COLO829 (cell line): ENCODE data around the gene SH3GL3.
A peak's percentile ranks its signal among the peaks of the same experiment; 100 is the strongest.

Experiments used
- DNase-seq: peaks from one replicate; pipeline ENCODE4 v3.0.0; 2012; ENCODE audit warnings: low spot score

The SH3GL3 gene

DNA sequence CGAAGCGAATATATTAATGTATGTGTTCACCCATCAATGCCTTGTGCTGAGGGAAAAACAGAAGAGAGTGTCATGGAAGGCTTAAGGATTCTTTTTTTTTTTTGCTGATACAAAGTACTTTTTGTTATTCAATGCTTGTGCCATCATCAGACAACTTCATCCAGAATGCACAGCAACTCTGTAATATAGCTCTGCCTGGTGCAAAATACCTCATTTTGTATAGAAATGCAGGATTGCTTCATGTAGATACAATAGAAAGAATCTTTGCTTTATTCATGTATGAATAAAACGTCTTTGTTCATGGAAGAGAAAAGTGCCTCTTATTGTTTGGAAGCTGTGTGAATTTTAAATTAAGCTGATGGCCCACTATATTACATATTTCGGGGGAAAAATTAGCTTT, 62.9 kb downstream of the SH3GL3 start:
- DNase-seq: no peak

DNA sequence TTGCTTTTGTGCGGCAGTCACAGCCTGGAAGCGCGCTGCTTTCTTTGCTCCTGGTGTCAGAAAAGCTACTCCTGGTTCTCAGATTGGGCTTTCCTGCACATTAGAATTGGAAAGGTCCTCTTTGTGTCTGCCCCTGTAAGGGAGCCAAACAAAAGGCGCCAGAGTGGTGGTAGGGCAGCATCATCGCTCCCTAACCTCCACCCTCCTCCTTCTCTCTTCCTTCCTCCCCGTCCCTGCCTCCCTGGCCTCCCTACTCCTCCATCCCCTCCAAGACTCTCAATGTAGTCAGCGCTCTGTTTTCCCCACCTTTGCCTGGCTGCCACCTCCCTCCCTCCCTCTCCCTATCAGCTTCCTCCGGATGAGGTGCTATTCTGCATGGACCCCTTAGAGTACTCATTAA, 65.3 kb downstream of the SH3GL3 start:
- DNase-seq: no peak

DNA sequence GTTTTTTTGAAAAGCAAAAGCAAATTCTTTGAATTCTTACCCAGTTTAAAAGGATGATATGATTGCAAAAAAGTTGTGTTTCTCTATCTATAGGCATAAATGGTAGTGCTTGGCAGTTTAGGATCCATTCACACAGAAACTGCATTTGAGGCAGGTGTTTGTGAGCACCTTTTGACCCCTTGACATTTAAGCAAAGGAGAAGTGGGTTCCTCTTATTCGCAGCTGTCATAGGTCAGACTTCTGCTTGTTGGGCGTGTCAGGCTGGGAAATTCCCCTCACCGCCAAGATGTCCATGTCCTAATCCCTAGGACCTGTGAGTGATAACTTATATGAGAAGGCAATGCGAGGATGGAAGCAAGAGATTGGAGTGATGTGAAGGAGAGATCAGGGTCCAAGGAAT, 67.4 kb downstream of the SH3GL3 start:
- DNase-seq: no peak

DNA sequence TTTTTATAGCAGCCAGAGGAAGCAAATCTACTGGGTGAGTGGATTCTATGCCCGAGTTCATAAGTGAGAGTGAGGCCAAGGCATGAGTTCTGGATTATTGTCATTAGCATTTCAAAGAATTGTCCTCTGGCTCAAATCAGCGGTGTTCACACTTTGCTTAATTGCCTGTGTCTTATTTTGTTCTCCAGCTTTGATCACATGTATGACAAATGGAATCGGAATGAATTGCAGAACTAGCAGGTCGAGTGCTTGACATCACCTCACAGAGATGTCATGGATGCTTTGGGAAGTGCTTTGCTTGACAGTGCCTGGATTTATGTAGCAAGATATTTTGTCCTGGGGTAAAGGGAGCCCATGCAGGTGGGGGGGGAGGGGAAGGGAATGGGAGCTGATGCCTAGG, 68.0 kb downstream of the SH3GL3 start:
- no peak for DNase-seq

DNA sequence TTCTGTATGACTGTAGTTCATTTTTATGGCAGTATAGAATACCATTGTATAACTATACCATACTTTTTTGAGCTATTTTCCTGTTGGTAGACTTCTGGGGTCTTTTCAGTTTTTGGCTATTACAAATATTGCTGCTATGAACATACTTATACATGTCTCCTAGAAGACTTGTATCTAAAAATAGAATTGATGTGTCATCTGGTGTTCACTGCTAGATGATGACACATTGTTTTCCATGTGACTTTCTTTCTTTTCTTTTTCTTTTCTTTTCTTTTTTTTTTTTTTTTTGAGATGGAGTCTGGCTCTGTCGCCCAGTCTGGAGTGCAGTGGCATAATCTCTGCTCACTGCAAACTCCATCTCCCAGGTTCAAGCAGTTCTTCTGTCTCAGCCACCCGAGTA, 69.8 kb downstream of the SH3GL3 start:
- no peak for DNase-seq

DNA sequence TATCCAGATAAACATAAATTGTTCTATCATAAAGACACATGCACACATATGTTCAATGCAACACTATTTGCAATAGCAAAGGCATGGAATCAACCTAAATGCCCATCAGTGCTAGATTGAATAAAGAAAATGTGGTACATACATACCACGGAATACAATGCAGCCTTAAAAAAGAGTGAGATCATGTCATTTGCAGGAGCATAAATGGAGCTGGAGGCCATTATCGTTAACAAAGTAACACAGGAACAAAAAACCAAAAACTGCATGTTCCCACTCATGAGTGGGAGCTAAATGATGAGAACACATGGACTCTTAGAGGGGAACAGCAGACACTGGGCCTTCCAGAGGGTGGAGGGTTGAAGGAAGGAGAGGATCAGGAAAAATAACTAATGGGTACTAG, 79.2 kb downstream of the SH3GL3 start:
- no peak for DNase-seq

DNA sequence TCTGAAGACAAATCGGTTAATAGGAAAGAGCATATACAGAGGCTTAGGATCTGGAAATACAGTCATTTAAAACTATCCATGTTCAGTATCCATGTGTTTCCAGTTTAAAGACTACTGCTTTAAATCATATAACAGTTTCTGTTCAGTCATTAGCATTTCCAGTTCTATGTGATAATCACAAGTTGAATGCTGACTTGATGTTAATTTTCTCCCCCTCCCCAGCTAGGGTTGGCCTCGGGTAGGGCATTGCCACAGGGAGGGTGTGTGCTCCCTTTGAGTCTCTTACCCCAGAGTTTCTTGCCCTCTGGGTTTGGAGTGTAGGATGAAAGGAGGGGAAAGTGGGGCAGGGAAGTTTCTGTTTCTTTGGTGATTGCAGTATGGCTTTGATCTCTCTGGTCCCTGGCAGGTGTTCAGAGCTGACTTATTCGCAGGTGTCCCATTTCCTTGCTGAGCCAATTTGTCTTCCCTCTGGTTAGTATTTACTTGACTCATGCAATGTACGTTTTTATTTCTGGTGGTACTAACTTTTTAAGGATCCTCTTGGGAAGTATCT, 86.3 kb downstream of the SH3GL3 start:
- no peak for DNase-seq

DNA sequence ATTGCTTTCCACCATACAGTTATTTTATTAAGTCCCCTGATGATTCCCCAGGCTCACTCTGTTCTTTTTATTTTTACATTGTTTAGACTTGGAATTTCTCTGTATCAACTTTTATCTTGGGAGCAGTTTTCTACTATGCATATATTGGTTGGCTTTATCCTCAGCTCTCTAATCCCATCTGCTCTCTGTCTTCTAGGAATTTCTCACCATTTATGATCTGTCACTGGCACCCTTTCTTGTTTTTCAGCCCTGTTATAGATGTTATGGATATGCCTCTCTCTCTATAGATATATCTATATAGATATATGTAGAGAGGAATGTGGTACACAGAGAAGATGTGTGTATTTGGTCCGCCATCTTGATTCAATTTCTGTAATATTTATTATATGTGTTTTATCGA, 90.5 kb downstream of the SH3GL3 start:
- no peak for DNase-seq

DNA sequence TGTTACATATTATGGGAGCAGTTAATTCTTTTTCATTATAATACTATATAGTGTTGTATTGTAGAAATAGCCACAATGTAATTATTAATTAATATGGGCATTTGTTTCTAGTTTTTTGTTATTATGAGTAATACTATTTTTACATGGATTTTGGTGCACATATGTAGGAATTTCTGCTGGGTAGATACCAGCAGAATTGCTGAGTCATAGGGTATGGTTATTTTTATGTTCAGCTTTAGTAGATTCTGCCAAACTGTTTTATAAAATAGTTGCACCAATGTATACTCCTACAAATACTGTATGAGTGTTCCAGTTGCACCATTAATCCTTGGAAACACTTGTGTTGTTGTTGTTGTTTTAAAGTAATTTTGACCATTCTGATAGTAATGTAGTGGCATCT, 91.5 kb downstream of the SH3GL3 start:
- DNase-seq: no peak

DNA sequence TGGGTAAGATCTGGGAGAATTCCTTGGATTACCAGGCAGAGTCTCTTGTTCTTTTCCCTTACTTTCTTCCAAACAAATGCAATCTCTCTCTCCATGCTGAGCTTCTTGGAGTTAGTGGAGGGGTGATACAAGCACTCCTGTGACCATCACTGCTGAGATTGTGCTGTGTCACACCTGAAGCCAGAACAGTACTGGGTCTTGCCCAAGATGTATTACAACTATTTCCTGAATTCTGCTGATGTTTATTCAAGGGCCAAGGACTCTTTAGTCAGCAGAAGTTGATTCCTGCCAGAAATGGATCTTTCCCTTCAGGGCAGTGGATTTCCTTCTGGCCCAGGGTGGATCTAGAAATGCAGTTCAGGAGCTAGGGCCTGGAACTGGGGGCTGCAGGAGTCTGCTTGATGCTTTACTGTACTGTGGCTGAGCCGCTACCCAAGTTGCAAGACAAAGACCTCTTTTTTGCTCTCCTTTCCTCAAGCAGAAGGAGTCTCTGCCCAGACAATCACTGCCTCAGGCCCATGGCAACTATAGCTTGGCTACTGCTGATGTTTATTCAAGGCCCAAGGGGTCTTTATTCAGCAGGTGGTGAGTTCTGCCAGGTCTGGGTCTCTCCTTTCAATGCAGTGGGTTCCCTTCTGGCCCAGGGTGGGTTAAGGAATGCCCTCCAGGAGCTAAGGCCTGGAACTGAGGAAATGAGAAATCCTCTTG, 98.8 kb downstream of the SH3GL3 start:
- no peak for DNase-seq

DNA sequence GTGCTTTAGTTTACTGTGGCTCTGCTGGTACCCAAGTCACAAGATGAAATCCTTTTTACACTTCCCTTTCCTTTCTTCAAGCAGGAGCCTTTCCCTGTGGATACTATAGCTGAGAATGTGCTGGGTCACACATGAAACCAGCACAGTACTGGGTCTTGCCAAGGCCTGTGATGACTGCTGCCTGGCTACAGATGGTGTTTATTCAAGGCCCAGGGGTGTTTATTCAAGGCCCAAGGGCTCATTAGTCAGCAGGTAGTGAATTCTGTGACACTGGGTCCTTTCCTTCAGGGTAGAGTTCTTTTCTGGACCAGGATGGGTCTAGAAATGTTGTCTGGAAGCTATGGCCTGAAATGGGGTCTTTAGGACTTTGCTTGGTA, 99.4 kb downstream of the SH3GL3 start:
- no peak for DNase-seq

DNA sequence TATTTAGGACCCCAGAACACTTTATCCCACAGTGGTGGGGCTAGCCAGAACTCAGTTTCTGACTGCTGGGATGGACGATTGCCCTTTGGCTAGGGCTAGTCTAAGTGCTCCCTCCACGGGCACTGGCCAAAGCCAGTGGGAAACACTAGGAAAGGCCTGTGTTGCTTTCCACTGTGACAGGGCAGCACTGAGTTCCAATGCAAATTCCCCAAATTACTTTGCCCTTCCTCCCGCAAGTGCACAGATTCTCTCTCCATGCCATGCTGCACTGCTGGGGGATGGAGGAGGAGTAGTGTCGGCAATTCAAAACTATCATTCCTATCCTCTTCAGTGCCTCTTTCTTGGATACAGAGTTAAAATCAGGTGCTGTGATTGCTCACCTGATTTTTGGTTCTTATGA, 100.0 kb downstream of the SH3GL3 start:
- DNase-seq: no peak

DNA sequence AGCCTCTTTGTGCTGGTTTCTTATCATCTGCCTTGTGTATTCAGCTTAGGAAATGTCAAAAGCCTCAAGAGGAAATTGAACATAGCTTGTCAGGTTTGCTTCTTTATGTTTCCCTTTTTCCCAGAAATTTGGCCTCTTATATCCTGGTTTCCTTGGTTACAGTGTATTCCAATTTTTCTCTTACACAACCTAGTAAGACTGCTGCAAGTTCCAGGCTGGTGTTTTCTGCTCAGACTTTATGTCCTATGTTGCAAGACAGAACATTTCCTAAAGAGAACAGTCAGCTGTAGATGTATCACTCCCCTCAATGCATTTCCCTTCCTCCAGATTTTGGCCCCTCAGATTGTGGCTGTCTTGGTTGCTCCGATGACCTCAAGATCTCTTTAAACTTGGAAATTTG, 102.5 kb downstream of the SH3GL3 start:
- DNase-seq: no peak

DNA sequence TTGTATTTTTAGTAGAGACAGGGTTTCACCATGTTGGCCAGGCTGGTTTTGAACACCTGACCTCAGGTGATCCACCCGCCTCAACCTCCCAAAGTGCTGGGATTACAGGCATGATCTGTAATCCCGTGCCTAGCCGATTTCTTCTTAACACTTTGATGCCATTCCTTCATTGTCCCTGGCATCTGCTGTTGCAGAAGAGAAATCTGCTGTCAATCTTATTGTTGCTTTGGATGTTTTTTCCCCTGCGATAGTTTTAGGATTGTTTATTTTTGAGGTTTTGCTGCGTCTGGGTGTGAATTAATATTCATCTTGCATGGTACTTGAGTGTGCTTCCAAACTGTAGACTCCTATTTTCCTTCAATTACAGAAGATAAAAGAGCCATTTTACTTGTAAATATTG, 107.4 kb downstream of the SH3GL3 start:
- no peak for DNase-seq

DNA sequence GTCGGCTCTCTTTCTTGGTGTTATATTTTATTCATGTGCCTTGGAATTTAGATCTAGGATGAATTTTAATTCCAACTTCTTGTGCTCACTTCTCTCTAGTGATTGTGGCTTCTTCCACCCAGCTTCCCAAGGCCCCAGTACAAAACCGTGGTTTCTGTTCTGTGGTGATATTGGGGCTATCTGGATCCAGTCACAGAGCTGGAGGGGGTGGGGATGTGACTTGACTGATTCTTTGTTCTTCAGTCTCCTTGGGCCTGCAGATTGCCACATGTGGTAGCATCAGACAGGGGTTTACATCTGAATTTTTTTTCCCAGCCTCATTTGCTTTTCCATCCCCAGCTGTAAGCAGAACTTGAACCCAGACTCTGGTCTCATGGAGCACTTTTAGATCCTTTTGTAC, 108.2 kb downstream of the SH3GL3 start:
- no peak for DNase-seq

DNA sequence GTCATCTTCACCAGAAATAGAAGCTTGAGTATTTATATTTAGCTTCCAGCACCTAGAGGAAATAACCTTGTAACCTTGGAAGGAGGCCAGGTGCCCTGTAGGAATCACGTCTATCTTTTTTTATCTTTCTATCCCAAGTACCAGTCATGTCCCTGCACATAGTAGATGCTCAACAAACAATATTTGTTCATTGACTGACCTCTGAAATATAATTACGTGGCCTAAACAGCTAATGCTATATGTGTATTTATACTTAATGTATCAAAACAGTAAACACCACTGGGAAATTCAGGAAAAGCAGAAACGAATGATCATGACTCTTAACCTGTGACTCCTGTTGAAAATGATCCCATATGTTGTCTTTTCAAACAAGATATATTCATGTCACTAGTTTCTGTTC, 108.9 kb downstream of the SH3GL3 start:
- DNase-seq: no peak

DNA sequence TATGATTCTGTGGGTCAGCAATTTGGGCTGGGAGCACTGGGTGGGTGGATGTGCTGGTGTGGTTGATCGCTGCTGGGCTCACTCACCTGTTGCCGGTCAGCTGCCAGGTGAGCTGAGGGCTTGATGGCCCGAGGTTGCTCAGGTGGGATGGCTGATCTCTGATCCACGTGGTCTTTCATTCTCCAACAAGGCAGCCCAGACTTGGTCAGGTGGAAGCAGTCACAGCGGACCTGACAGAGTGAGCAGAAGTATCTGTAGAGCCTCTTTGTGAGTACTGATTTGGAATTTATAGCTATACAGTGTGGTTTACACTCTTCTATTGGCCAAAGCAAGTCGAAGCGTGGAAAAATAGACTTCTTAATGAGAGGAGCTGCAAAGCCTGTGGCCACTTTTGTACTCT, 109.6 kb downstream of the SH3GL3 start:
- DNase-seq: no peak

DNA sequence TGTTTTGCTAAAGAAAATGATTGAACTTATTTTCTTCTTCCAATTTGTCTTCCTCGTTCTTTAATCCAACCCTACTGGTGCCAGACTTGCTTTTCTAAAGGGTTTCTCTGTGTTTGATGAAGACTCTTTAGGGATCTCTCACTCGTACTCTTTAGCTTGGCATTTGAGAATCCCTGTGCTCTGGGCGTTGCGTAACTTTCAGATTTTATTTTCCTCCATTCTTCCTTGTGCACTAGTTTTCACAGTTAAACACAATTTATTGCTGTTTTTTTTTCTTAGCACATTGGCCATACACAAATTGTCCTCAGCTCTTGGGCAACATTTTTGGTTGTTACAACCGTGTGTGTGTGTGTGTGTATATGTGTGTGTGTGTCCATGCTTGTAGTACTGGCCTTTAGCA, 111.0 kb downstream of the SH3GL3 start:
- DNase-seq: no peak

DNA sequence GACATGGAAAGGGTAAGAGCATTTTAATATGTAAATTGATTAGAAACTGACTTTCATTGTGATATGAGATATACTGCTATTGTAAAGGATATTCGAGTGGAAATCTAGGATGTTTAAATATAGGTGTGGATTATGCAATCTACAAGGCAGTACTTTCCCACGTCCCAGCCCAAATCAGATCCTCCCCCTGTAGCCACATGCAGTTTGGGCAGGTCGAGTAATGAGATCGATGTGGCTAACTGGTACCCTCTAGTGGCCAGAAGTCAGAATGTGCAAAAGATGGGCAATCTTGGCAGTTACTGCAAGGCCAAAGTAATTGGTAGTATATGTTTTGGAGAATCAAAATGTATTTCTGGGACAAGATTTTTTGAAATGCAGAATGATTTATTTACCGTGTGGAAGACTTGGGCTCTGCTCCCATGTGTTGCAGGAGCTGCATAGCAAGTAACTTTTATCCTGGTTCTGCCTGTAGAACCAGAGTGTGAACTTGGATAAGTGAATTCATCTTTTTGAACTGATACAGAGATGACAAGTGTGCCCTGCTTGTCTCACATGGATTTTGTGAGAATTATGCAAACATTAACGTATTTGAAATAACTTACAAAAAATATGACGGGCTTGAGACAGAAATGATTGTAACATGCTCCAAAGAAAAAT, 112.3 kb downstream of the SH3GL3 start:
- DNase-seq: peak; percentile 47

DNA sequence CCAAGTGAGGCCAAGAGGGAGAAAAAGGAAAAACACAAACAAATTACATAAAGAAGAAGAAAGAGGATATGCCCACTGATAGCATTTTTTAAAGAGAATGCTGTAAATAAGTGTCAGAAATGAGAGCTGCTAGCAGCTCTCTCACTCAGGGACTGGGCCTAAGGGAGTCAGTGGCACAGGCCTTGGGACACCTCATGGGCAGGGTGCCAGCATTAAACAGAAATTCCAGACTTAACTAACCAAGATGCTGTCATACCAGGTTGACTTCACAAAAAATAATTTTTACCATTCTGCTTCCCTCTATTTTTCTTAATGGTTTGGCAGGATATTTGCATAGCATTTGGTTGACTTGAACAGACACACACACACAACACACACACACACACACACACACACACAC, 114.5 kb downstream of the SH3GL3 start:
- DNase-seq: no peak

DNA sequence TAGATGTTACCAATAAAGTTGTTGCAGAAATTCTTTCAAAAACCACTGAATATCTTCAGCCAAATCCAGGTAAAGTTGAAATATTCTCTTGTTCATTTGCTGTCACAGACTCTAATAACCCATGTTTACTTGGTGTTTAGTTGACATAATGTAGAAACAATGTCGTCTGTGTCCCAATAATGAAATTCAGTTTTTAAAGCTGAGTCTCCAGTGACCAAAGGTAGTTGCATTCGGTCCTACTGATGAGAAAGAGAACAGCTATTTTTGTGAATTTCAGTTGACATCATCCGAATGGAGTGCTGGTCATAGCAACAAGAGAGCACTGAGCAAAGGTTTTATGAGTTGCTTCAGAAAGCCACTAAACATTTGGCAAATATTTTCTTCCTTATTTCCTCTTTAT, 118.0 kb downstream of the SH3GL3 start:
- no peak for DNase-seq

DNA sequence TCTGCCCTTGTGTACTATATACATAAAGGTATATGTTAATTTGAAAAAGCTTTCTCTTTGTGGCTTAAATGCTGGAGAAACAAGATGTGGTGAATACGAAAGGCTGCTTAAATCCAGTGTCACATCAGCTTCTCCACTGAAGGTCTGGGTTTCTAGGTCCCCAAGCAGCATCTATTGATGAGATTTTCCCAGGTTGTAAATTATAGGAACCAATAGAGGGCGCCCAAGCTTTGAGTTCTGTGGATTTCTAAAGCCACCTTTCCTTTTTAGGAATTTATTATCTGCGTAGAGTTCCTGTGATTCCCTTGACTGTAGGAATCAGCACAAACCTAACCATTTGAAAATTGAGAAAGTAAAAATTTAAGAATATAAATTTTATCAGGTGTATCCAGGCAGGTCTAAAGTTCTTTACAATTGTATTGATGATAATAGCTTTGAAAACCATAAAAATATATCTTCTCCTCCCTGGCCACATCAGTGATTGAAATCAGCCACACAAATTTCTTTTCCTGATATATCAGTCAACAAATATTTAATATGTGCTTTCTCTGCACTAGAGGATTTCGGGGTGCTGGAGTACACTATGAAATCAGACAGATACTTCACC, 118.5 kb downstream of the SH3GL3 start:
- DNase-seq: no peak

DNA sequence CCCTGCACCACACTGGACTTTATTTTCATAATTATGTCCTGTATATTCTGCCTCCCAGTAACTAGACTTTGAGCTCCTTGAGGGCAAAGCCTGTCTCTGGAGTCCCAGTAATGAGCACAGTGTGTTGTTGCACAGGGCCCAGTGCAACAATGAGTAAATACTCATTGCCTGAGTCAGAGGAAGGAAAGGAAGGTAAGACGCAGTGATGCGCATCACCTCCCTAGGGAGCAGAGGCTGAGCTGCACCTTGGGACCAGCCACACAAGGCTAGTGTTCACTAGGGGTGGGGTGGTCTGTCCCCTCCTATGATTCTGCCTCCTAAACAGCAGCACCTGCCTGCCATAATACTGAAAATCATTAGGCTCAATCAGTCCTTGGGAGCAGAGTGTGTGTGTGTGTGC, 120.2 kb downstream of the SH3GL3 start:
- DNase-seq: no peak

DNA sequence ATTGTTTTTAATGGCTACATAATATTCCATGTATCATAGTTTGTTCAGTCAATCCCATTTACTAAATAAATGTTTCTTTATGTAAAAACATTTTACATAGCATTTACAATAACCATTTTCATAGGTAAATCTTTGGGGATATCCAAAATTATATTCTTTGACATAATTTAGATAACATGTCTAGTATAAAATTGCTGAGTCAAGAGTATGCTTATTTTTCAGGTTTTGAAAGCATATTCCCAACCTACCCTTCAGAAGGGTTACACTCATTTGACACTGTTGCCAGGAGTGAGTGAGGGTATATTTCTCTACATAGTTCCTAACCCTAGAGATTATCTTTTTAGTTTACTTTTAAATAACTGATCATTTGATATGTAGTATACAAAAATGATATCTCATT, 122.2 kb downstream of the SH3GL3 start:
- DNase-seq: no peak
